ENCODE measurements around the gene TMX2. TPM values are rescaled to one million over a fixed set of nuclear protein-coding genes. Genes with fewer than 3 reads are reported as not detected.
"Not testable (repeated sequence)": the region's sequence is repeated elsewhere in the genome, so short reads cannot be mapped to it uniquely, and the experiment has no call there.

TMX2 gene
- polyA plus RNA-seq, 3 donors = 117 to 119 (median 118) TPM

DNA sequence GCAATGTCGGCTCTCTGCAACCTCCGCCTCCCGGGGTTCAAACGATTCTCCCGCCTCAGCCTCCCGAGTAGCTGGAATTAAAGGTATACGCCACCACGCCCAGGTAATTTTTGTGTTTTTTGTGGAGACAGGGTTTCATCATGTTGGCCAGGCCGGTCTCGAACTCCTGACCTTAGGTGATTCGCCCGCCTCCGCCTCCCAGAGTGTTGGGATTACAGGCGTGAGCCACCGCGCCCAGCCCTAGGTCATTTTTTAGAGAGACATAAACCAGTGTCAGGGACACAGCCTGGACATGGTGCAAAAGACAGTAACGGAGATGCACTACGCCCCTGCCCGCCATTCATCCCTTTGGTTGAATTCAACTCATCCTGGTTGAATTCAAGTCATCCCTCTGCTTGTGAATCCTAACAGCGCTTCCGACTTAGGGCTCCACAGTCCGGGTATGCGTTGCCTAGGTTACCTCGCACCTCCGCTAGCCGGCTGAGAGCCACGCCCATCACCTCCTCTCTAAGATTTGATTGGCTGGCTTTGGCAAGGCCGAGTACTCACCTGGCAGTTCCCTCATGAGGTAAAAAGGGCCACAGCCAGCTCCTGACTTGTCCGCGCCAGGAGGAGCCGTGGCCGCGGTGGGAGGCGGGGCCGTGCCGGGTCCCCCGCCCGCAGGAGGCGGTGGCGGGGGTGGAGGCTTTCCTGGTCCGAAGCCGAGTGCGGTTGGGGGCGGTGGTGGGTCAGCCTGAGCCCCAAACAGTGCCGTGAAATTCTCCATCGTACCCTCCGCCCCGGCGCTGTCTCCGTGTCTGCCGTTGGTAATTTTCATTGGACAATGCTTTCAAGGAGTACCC lies 758 bp upstream of the TMX2 start, which contains the start of gene MED19:
Gene MED19, minus strand, starts transcription at position 802 of the 842 bp plus-strand sequence. Its CDS starts 36 bp downstream, at position 766.
- DNase-seq (ENCODE audit: low read depth in 3 of 3, low spot score in 2 of 3) = peak; percentile 59 to 76 (median 60)

GRCh38 chr11:57713835-57714234 lies 1.4 kb downstream of the TMX2 start:
- no peak for DNase-seq (ENCODE audit: low read depth in 3 of 3, low spot score in 2 of 3)

DNA sequence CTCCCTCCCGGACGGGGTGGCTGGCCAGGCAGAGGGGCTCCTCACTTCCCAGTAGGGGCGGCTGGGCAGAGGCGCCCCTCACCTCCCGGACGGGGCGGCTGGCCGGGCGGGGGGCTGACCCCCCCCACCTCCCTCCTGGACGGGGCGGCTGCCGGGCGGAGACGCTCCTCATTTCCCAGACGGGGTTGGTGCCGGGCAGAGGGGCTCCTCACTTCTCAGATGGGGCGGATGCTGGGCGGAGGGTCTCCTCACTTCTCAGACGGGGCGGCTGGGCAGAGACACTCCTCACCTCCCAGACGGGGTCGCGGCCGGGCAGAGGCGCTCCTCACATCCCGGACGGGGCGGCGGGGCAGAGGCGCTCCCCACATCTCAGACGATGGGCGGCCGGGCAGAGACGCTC lies 4.3 kb downstream of the TMX2 start:
- not testable (repeated sequence) for DNase-seq (ENCODE audit: low read depth in 3 of 3, low spot score in 2 of 3)

DNA sequence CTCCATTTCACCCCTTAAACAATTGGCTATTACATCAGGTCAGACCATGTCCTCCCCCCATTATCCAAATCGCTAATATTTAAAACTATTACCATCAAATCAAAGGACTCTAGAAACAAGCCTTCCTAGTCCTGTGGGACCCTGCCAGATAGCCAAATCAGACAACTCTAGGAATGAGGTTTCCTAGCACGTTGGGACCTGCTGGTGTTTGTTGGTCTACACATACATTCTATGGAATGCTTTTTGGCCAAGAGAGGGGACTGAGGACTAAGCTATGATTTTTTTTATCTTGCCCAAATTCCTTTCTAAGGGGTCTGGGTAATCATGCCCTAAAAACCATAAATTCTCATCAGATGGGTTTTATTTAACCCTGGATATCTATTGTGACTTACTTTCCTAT lies 14.8 kb downstream of the TMX2 start:
- no peak for DNase-seq (ENCODE audit: low read depth in 3 of 3, low spot score in 2 of 3)

GRCh38 chr11:57728829-57729228 lies 16.4 kb downstream of the TMX2 start:
- no peak for DNase-seq (ENCODE audit: low read depth in 3 of 3, low spot score in 2 of 3)

DNA sequence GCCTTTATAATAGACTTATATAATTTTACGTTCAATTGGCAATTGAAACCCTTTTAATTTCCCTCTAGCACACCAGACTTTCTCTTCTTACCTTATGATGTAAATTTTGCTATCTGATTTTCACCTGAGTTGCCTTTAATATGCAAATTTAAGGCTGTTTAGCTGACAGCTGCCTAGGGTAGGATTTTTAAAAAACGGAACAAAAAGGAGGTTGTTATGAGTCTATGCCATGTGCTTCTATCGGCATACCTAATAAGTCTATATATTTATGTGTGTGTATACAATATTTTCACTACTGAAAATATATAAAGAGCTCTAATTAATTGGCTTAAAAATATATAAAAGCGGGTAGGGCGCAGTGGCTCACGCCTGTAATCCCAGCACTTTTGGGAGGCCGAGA lies 17.1 kb downstream of the TMX2 start:
- no peak for DNase-seq (ENCODE audit: low read depth in 3 of 3, low spot score in 2 of 3)

- no peak for DNase-seq (ENCODE audit: low read depth in 3 of 3, low spot score in 2 of 3)
Measured at GRCh38 chr11:57732661-57733060, 20.3 kb downstream of the TMX2 start.

GRCh38 chr11:57735619-57736298 lies 23.4 kb downstream of the TMX2 start:
- DNase-seq (ENCODE audit: low read depth in 3 of 3, low spot score in 2 of 3) = no peak

- peak; percentile 91 to 94 (median 92) for DNase-seq (ENCODE audit: low read depth in 3 of 3, low spot score in 2 of 3)
Measured at GRCh38 chr11:57741132-57742086, 29.0 kb downstream of the TMX2 start, which contains the start of gene SELENOH. SELENOH (plus strand) TSS chr11:57741491; CDS start chr11:57741596, 105 bp downstream.

GRCh38 chr11:57742087-57742452 lies 29.7 kb downstream of the TMX2 start:
- DNase-seq (ENCODE audit: low read depth in 3 of 3, low spot score in 2 of 3) = no peak

GRCh38 chr11:57744357-57744756 lies 32.0 kb downstream of the TMX2 start:
- no peak for DNase-seq (ENCODE audit: low read depth in 3 of 3, low spot score in 2 of 3)

GRCh38 chr11:57745206-57745605 lies 32.8 kb downstream of the TMX2 start:
- no peak for DNase-seq (ENCODE audit: low read depth in 3 of 3, low spot score in 2 of 3)

- no peak for DNase-seq (ENCODE audit: low read depth in 3 of 3, low spot score in 2 of 3)
Measured at GRCh38 chr11:57746920-57747319, 34.5 kb downstream of the TMX2 start.

DNA sequence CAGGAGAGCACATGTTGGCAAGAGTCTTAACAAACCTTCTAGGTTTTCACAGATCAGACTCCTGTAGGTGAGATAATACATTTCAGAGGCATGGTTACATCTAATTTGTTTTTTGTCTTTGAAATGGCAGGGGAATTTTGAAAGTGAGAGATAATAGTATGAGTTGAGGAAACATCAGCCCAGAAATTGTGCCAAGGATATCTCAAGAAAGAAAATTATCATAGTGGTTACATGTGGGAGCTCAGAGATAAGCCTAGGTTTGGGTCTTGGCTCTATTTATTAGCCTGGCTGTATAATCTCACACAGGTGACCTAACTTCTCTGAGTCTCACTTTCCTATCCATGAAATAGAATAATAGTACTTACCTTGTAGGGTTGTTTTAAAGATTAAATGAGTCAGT lies 38.8 kb downstream of the TMX2 start:
- DNase-seq (ENCODE audit: low read depth in 3 of 3, low spot score in 2 of 3) = no peak

GRCh38 chr11:57751676-57752253 lies 39.4 kb downstream of the TMX2 start, which contains the start of gene BTBD18:
BTBD18 (minus strand) TSS chr11:57751819; CDS start chr11:57751188, 631 bp downstream.
- DNase-seq (ENCODE audit: low read depth in 3 of 3, low spot score in 2 of 3) = no peak

DNA sequence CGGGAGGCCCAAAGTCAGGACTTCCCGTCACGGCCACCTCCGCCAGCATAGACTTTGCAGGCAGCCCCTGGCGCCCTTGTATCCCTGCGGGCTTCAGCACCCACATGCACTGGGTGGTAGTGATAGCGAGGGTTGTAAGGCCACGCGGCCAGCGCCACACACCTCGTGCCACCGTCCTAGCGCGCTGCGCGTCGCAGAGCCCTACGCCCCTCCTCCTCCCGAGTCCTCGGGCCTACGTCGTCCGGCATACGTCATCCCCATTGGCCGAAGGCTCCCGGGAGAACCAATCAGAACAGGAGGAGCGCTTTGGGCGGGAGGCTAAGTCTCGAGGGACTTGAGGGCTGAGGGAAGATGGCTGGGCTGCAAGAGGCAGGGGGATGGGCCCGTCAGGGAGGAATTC lies 40.6 kb downstream of the TMX2 start:
- no peak for DNase-seq (ENCODE audit: low read depth in 3 of 3, low spot score in 2 of 3)

- DNase-seq (ENCODE audit: low read depth in 3 of 3, low spot score in 2 of 3) = no peak
Measured at GRCh38 chr11:57758174-57758573, 45.8 kb downstream of the TMX2 start.

DNA sequence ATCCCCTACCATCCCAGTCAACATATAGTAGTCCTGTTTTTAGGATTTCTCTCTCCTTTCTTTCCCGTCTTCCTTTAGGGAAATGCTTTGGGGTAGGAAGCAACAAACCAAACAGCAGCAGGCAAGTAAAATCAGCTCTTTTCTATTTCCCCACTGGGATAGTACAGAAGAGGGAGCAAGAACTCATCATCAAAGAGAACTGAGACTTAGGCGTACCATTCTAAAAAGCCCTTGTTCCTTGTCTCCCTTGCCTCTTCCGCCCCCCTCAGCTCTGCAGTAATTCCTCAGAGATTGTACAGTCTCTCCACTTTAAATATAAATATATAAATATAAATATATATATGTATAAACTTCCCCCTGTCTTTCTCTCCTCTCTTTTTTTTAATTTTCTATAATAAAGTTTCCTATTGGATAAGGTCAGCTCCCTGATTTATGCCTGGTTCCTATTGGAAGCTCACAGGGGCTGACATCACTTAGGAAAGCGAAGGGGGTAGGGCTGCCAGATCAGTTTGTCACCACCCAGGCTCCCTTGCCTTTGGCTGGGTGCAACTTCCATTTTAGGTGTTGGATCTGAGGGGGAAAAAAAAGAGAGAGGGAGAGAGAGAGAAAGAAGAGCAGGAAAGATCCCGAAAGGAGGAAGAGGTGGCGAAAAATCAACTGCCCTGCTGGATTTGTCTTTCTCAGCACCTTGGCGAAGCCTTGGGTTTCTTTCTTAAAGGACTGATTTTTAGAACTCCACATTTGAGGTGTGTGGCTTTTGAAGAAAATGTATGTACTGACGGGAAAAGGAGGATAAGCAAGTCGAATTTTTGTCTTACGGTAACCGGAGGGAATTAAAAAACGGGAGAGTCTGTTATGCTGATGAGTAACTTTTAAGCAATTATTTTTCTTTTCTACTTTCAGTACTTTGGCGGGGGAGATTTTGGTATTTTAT lies 49.2 kb downstream of the TMX2 start, which contains the start of gene CTNND1:
Gene CTNND1, plus strand, starts transcription at position 502 of the 934 bp plus-strand sequence. CDS start 29,677 bp downstream, outside the sequence.
- peak; percentile 95 to 97 (median 95) for DNase-seq (ENCODE audit: low read depth in 3 of 3, low spot score in 2 of 3)

Measured in right renal cortex interstitium (tissue), 3 donors.